HFFc6 (cell line): Measurements from ENCODE around the gene BNIP3. TPM values are rescaled to one million over a fixed set of nuclear protein-coding genes. Genes with fewer than 3 reads are reported as not detected.
A peak's percentile ranks its signal among the peaks of the same experiment; 100 is the strongest.

ENCODE experiments used
- DNase-seq: peaks from one replicate; pipeline ENCODE4 v3.0.0-alpha.2; 2018
- H3K27ac Mint-ChIP-seq: 2 replicates; pipeline ENCODE4 v1.8.0; 2020; ENCODE audit warnings: mild to moderate bottlenecking, mixed read lengths
- H3K27me3 Mint-ChIP-seq: 2 replicates; pipeline ENCODE4 v1.8.0; 2021; ENCODE audit warnings: mild to moderate bottlenecking, moderate library complexity, mixed read lengths; ENCODE audit not compliant: insufficient read depth
- H3K36me3 Mint-ChIP-seq: 2 replicates; pipeline ENCODE4 v1.8.0; 2021; ENCODE audit warnings: low read depth, mixed read lengths
- H3K4me1 Mint-ChIP-seq: 2 replicates; pipeline ENCODE4 v1.8.0; 2020; ENCODE audit warnings: low read depth, mixed read lengths
- H3K4me3 Mint-ChIP-seq: 2 replicates; pipeline ENCODE4 v1.8.0; 2020; ENCODE audit warnings: mild to moderate bottlenecking, moderate library complexity, mixed read lengths
- H3K9me3 Mint-ChIP-seq: 2 replicates; pipeline ENCODE4 v1.8.0; 2020; ENCODE audit warnings: mild to moderate bottlenecking, mixed read lengths
- CTCF ChIP-seq: fragments of 200-600 bp; sonication (generic); IDR thresholded peaks from 2 replicates; pipeline ENCODE4 v1.5.0; 2021; ENCODE audit warnings: antibody characterized with exemption, mild to moderate bottlenecking
- total RNA-seq, 6 experiments: library from RNA; stranded (reverse); fragmentation: NEBNext Ultra II Directional; extraction: Animal tissue kit (Norgen Biotek cat#: 25700); gene quantifications; 2 replicates in 1 of 6; 3 replicates in 5 of 6; pipeline ENCODE4 v1.2.3, GENCODE V29; 2021

Gene BNIP3
- total RNA-seq, 6 experiments from 2014 or later, result 71.0 to 107 (median 78.3) TPM

GRCh38 chr10:131961777-131962662, 19.7 kb downstream of the BNIP3 start:
- no peak overlapping the region for H3K4me3 Mint-ChIP-seq
- no peaks in the 10 kb centered on the region for H3K9me3 Mint-ChIP-seq
- peak overlapping the region; percentile 40; the same call in 1 of the 2 replicates for H3K27ac Mint-ChIP-seq
- no peak for DNase-seq
- H3K36me3 Mint-ChIP-seq, result peaks cover 27% of the 10 kb centered on the region
- H3K4me1 Mint-ChIP-seq, result no peaks in the 10 kb centered on the region; the same call in 1 of the 2 replicates
- TF ChIP-seq CTCF, result no peak
- peaks cover 7% of the 10 kb centered on the region for H3K27me3 Mint-ChIP-seq

GRCh38 chr10:131961047-131961776, 20.5 kb downstream of the BNIP3 start:
- no peak overlapping the region for H3K4me3 Mint-ChIP-seq
- no peak for TF ChIP-seq CTCF
- peaks cover 30% of the 10 kb centered on the region for H3K36me3 Mint-ChIP-seq
- no peaks in the 10 kb centered on the region; the same call in 1 of the 2 replicates for H3K4me1 Mint-ChIP-seq
- no peak overlapping the region for H3K27ac Mint-ChIP-seq
- no peak for DNase-seq
- H3K27me3 Mint-ChIP-seq, result peaks cover 6% of the 10 kb centered on the region; the same call in 1 of the 2 replicates
- H3K9me3 Mint-ChIP-seq, result no peaks in the 10 kb centered on the region

- DNase-seq, result no peak
- Mint-ChIP-seq H3K27me3 (peaks cover 6% of the 10 kb centered on the region; the same call in 1 of the 2 replicates), H3K9me3 (no peaks in the 10 kb centered on the region), H3K4me1 (no peaks in the 10 kb centered on the region; the same call in 1 of the 2 replicates), H3K36me3 (peaks cover 27% of the 10 kb centered on the region), H3K27ac (no peak overlapping the region), H3K4me3 (no peak overlapping the region)
- TF ChIP-seq CTCF, result no peak
These were observed 21.1 kb downstream of the BNIP3 start for GRCh38 chr10:131960631-131961046.

- H3K4me1 Mint-ChIP-seq, result no peaks in the 10 kb centered on the region; the same call in 1 of the 2 replicates
- H3K4me3 Mint-ChIP-seq, result no peak overlapping the region
- DNase-seq, result no peak
- H3K27me3 Mint-ChIP-seq, result peaks cover 6% of the 10 kb centered on the region; the same call in 1 of the 2 replicates
- peaks cover 26% of the 10 kb centered on the region for H3K36me3 Mint-ChIP-seq
- no peak for TF ChIP-seq CTCF
- no peak overlapping the region for H3K27ac Mint-ChIP-seq
- no peaks in the 10 kb centered on the region for H3K9me3 Mint-ChIP-seq
These were observed 21.9 kb downstream of the BNIP3 start for GRCh38 chr10:131959841-131960240.

- H3K27ac Mint-ChIP-seq, result no peak overlapping the region
- H3K27me3 Mint-ChIP-seq, result no peaks in the 10 kb centered on the region; the same call in 1 of the 2 replicates
- peaks cover 35% of the 10 kb centered on the region for H3K36me3 Mint-ChIP-seq
- no peaks in the 10 kb centered on the region for H3K9me3 Mint-ChIP-seq
- no peak for TF ChIP-seq CTCF
- no peaks in the 10 kb centered on the region for H3K4me1 Mint-ChIP-seq
- H3K4me3 Mint-ChIP-seq, result no peak overlapping the region
- no peak for DNase-seq
These were observed 26.0 kb downstream of the BNIP3 start for GRCh38 chr10:131955591-131956340.
